SK-N-SH (cell line): ENCODE measurements around the gene EXD1. TPM values are rescaled to one million over a fixed set of nuclear protein-coding genes. Genes with fewer than 3 reads are reported as not detected.

Experiments
- CTCF ChIA-PET: fragments of 300-600, 350-600 bp; formaldehyde crosslinking; extraction: SDS; loops from one replicate; lab custom pipeline; 2021; lab: Yijun Ruan, JAX
- POLR2A ChIA-PET: fragments of 350-600 bp; sonication (Branson Sonifier 250); formaldehyde crosslinking; extraction: SDS; loops from one replicate; lab custom pipeline; 2020; ENCODE audit warnings: antibody characterized with exemption, inconsistent platforms; lab: Yijun Ruan, JAX
- DNase-seq: peaks from one replicate; pipeline ENCODE4 v3.0.0; 2012
- H2AFZ ChIP-seq: fragments of 200-600 bp; sonication (generic); 2 replicates; pipeline ENCODE4 v1.8.1; 2016; ENCODE audit warnings: antibody characterized with exemption, mild to moderate bottlenecking, low read depth
- H3F3A ChIP-seq: fragments of 200-600 bp; sonication (generic); replicated peaks from 2 replicates; pipeline ENCODE3; 2016; ENCODE audit warnings: antibody characterized with exemption, mild to moderate bottlenecking; ENCODE audit not compliant: insufficient read depth
- H3K27ac ChIP-seq, 2 experiments: fragments of 200-500 bp in 1 of 2; fragments of 200-600 bp in 1 of 2; sonication (Bioruptor generic) in 1 of 2; sonication (generic), shearing (Covaris generic) in 1 of 2; 2 replicates each; pipeline versions ENCODE4 v1.5.1 to v1.6.1; 2014 to 2016; ENCODE audit warnings: low read depth in 2 of 2, inconsistent platforms in 1 of 2, low read length in 1 of 2, mild to moderate bottlenecking in 1 of 2, mixed read lengths in 1 of 2
- H3K27me3 ChIP-seq: fragments of 200-600 bp; sonication (generic), shearing (Covaris generic); 2 replicates; pipeline ENCODE4 v1.6.1; 2016; ENCODE audit warnings: mixed run types; ENCODE audit not compliant: insufficient read depth
- H3K36me3 ChIP-seq, 2 experiments: fragments of 200-500 bp in 1 of 2; fragments of 200-600 bp in 1 of 2; sonication (Bioruptor generic) in 1 of 2; sonication (generic) in 1 of 2; replicated peaks in 1 of 2; 2 replicates each; pipeline versions ENCODE3 to v1.5.1; 2014 to 2016; ENCODE audit warnings: low read length in 1 of 2, mild to moderate bottlenecking in 1 of 2; ENCODE audit not compliant: insufficient read depth in 2 of 2, control insufficient read depth in 1 of 2
- H3K4me1 ChIP-seq, 2 experiments: fragments of 200-500 bp in 1 of 2; fragments of 200-600 bp in 1 of 2; sonication (Bioruptor generic) in 1 of 2; sonication (generic), shearing (Covaris generic) in 1 of 2; 2 replicates each; pipeline versions ENCODE4 v1.5.1 to v1.6.1; 2014 to 2016; ENCODE audit warnings: low read depth in 1 of 2, low read length in 1 of 2, mixed run types in 1 of 2; ENCODE audit not compliant: insufficient read depth in 2 of 2, control insufficient read depth in 1 of 2
- H3K4me2 ChIP-seq: fragments of 200-600 bp; sonication (generic), shearing (Covaris generic); 2 replicates; pipeline ENCODE4 v1.6.1; 2017; ENCODE audit warnings: mixed run types
- H3K4me3 ChIP-seq, 2 experiments: fragments of 200-500 bp in 1 of 2; fragments of 200-600 bp in 1 of 2; sonication (Bioruptor generic) in 1 of 2; sonication (generic), shearing (Covaris generic) in 1 of 2; 2 replicates each; pipeline versions ENCODE4 v1.5.1 to v1.8.1; 2014 to 2016; ENCODE audit warnings: low read depth in 2 of 2, inconsistent platforms in 1 of 2, low read length in 1 of 2, mild to moderate bottlenecking in 1 of 2, mixed read lengths in 1 of 2, moderate library complexity in 1 of 2
- H3K79me2 ChIP-seq: fragments of 200-600 bp; sonication (generic); 2 replicates; pipeline ENCODE4 v1.8.1; 2017; ENCODE audit warnings: mild to moderate bottlenecking; ENCODE audit not compliant: insufficient read depth
- H3K9ac ChIP-seq: fragments of 200-600 bp; sonication (generic); 2 replicates; pipeline ENCODE4 v1.6.1; 2017; ENCODE audit warnings: mixed run types
- H3K9me2 ChIP-seq: fragments of 200-600 bp; sonication (generic); 2 replicates; pipeline ENCODE4 v1.6.1; 2017; ENCODE audit warnings: mixed run types
- H3K9me3 ChIP-seq: fragments of 200-600 bp; sonication (generic); 2 replicates; pipeline ENCODE4 v1.6.1; 2017; ENCODE audit warnings: mixed run types, mild to moderate bottlenecking, moderate library complexity
- H4K20me1 ChIP-seq: fragments of 200-600 bp; sonication (generic); 2 replicates; pipeline ENCODE4 v1.6.1; 2017; ENCODE audit warnings: mild to moderate bottlenecking, mixed run types; ENCODE audit not compliant: insufficient read depth
- EZH2phosphoT487 ChIP-seq: fragments of 200-600 bp; sonication (generic); IDR thresholded peaks from 2 replicates; pipeline ENCODE4 v1.6.1; 2017; ENCODE audit warnings: low read depth, mixed run types, mild to moderate bottlenecking, antibody characterized with exemption, moderate library complexity, borderline replicate concordance
- FOSL2 ChIP-seq: IDR thresholded peaks from 2 replicates; pipeline ENCODE4 v1.4.0; 2012; ENCODE audit warnings: low read depth, mild to moderate bottlenecking, moderate library complexity, borderline replicate concordance
- FOXJ3 ChIP-seq: sonication (generic); formaldehyde crosslinking; IDR thresholded peaks from 2 replicates; pipeline ENCODE4 v1.5.1; 2020; ENCODE audit warnings: mild to moderate bottlenecking, missing genetic modification reagents
- GABPA ChIP-seq: IDR thresholded peaks from 2 replicates; pipeline ENCODE4 v1.4.0; 2012; ENCODE audit warnings: low read depth, mild to moderate bottlenecking
- GATA2 ChIP-seq: sonication (generic); formaldehyde crosslinking; IDR thresholded peaks from 2 replicates; pipeline ENCODE4 v1.5.0; 2020; ENCODE audit warnings: mild to moderate bottlenecking, missing genetic modification reagents
- IRF3 ChIP-seq: fragments of 150-350 bp; IDR thresholded peaks from 2 replicates; pipeline ENCODE4 v1.6.1; 2016; ENCODE audit warnings: mild to moderate bottlenecking, low read depth, low read length
- JUND ChIP-seq: IDR thresholded peaks from 2 replicates; pipeline ENCODE4 v1.4.0; 2012
- MEF2A ChIP-seq: IDR thresholded peaks from 2 replicates; pipeline ENCODE4 v1.4.0; 2012; ENCODE audit warnings: low read depth, borderline replicate concordance
- NRF1 ChIP-seq: IDR thresholded peaks from 2 replicates; pipeline ENCODE4 v1.6.1; 2012; ENCODE audit warnings: low read depth, mild to moderate bottlenecking, low read length
- PBX3 ChIP-seq: IDR thresholded peaks from 2 replicates; pipeline ENCODE4; 2012
- POLR2AphosphoS5 ChIP-seq: IDR thresholded peaks from 2 replicates; pipeline ENCODE4 v1.6.1; 2012; ENCODE audit warnings: low read depth, low read length
- REST ChIP-seq: IDR thresholded peaks from 2 replicates; pipeline ENCODE4 v1.6.1; 2012; ENCODE audit warnings: mild to moderate bottlenecking, low read depth, low read length, moderate library complexity
- SIN3A ChIP-seq: IDR thresholded peaks from 2 replicates; pipeline ENCODE4 v1.6.1; 2012; ENCODE audit warnings: low read depth, mild to moderate bottlenecking, low read length, moderate library complexity, borderline replicate concordance
- USF1 ChIP-seq: IDR thresholded peaks from 2 replicates; pipeline ENCODE4 v1.4.0; 2012; ENCODE audit warnings: low read depth, borderline replicate concordance
- USF2 ChIP-seq: fragments of 150-350 bp; IDR thresholded peaks from 2 replicates; pipeline ENCODE4 v1.6.1; 2017; ENCODE audit warnings: antibody characterized with exemption, low read length, low read depth, borderline replicate concordance
- ZBTB33 ChIP-seq: IDR thresholded peaks from 2 replicates; pipeline ENCODE4 v1.4.0; 2012; ENCODE audit warnings: low read depth, borderline replicate concordance
- WGBS: methylation state at CpG from one replicate; pipeline ENCODE4 v1.1.6; 2017; ENCODE audit warnings: low lambda C conversion rate; 5-methylcytosine and 5-hydroxymethylcytosine counted together
- polyA plus RNA-seq, 3 experiments: library from polyadenylated mRNA; depleted of rRNA; stranded (reverse); fragments of >200 nt; gene quantifications; 2 replicates each; pipeline ENCODE4 v1.2.3, GENCODE V29; 2012

Gene EXD1
- polyA plus RNA-seq, 1 of the 3 experiments (the other 2 are of a cell fraction) = 0.07 TPM

GRCh38 chr15:41230650-41231421, at the start of gene EXD1, which contains the start of gene CHP1 (continued):
- peak; percentile 65; the same call in 1 of the 2 replicates for TF ChIP-seq SIN3A
- no peak for TF ChIP-seq ZBTB33
- TF ChIP-seq MEF2A = no peak
- TF ChIP-seq EZH2phosphoT487 = no peak
- no peak; the same call in 1 of the 2 replicates for TF ChIP-seq JUND
- TF ChIP-seq GABPA = peak; percentile 46; the same call in 1 of the 2 replicates
- peak; percentile 42; the same call in 1 of the 2 replicates for TF ChIP-seq PBX3
- TF ChIP-seq FOSL2 = peak; percentile 22; the same call in 1 of the 2 replicates
- no peak for TF ChIP-seq IRF3
- peak; percentile 35 for TF ChIP-seq NRF1
- TF ChIP-seq, all 33 proteins: peak for 15

GRCh38 chr15:41279535-41280283, 49.2 kb upstream of the EXD1 start:
- Histone ChIP-seq H3K4me3 (no peak overlapping the region), H3K4me1 (peaks cover 0 to 7% of the 10 kb centered on the region in 2 experiments; a peak in 1 of 4 replicates), H3K9ac (no peak overlapping the region), H3K36me3 (peaks cover 10 to 16% of the 10 kb centered on the region in 2 experiments), H3K4me2 (no peak overlapping the region), H3K9me3 (no peaks in the 10 kb centered on the region), H2AFZ (no peak overlapping the region), H4K20me1 (no peaks in the 10 kb centered on the region), H3K79me2 (peaks cover 10% of the 10 kb centered on the region), H3K9me2 (no peaks in the 10 kb centered on the region), H3K27ac (no peak overlapping the region), H3F3A (peaks cover 21% of the 10 kb centered on the region), H3K27me3 (no peaks in the 10 kb centered on the region)
- CTCF ChIA-PET = no interaction called here
- POLR2A ChIA-PET = interaction anchor here (0.7 kb wide), 1 partner anchor 118 kb away, joined by 4 read pairs; no protein-coding TSS in a partner anchor
- no peak for DNase-seq
- WGBS = 100% methylated on average over 1 of the region's 1 CpG
- TF ChIP-seq USF2 (no peak), REST (no peak), FOXJ3 (CRISPR knock-in tag) (no peak), MEF2A (no peak), USF1 (no peak), GATA2 (CRISPR knock-in tag) (no peak), POLR2AphosphoS5 (no peak), IRF3 (no peak)
